Gastroesophageal sphincter (tissue), 2 donors: ENCODE data around the gene RSU1.

ENCODE experiments used
- EP300 ChIP-seq: sonication (generic); formaldehyde crosslinking; IDR thresholded peaks from one replicate; pipeline ENCODE4 v1.6.1; 2017; ENCODE audit warnings: antibody characterized with exemption, mild to moderate bottlenecking
- POLR2AphosphoS5 ChIP-seq: sonication (generic); formaldehyde crosslinking; IDR thresholded peaks from one replicate; pipeline ENCODE4 v1.6.1; 2017; ENCODE audit warnings: antibody characterized with exemption

DNA sequence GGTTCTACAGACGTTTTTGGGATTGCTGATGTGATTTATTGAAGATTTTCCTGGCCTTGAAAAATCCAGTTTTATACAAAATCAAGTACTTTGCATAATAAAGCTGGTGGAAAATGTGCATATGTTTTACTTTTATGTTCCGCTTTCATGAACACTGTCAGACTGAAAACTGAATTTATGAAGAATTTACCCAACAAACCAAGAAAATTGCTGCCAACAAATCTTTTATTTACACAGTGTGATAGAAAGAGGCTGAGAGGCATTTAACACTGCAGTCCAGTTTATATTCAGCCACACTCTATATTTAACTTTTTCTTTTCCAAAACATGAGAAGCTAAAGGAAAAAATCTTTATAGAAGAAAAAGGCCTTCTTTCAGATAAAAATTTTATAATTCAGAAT lies 35.4 kb upstream of the RSU1 start:
- TF ChIP-seq POLR2AphosphoS5 = no peak
- no peak for TF ChIP-seq EP300
